ENCODE results near the gene SMIM45.
"Not testable (repeated sequence)": the region's sequence is repeated elsewhere in the genome, so short reads cannot be mapped to it uniquely, and the experiment has no call there.

Gene SMIM45

GRCh38 chr22:41935509-41935908, 16.4 kb upstream of the SMIM45 start:
- DNase-seq: no peak

- no peak for DNase-seq
Measured at GRCh38 chr22:41936894-41937169, 15.1 kb upstream of the SMIM45 start.

- peak; percentile 91 for DNase-seq
Measured at GRCh38 chr22:41939981-41940831, 11.7 kb upstream of the SMIM45 start.

- peak; percentile 92 for DNase-seq
Measured at GRCh38 chr22:41940832-41941765, 10.9 kb upstream of the SMIM45 start.

GRCh38 chr22:41943661-41944209, 8.2 kb upstream of the SMIM45 start:
- DNase-seq: no peak

- DNase-seq: peak; percentile 98
Measured at GRCh38 chr22:41946629-41947423, 5.1 kb upstream of the SMIM45 start, which contains the start of gene CENPM. Gene CENPM (minus strand): TSS chr22:41947152. CDS start chr22:41947076, 76 bp downstream.

- DNase-seq: no peak
Measured at GRCh38 chr22:41947424-41948080, 4.4 kb upstream of the SMIM45 start.

- no peak for DNase-seq
Measured at GRCh38 chr22:41948142-41948541, 3.8 kb upstream of the SMIM45 start.

GRCh38 chr22:41948928-41949296, 3.0 kb upstream of the SMIM45 start:
- DNase-seq: not testable (repeated sequence)

- no peak for DNase-seq
Measured at GRCh38 chr22:41949297-41949965, 2.5 kb upstream of the SMIM45 start.

- DNase-seq: no peak
Measured at GRCh38 chr22:41952713-41953112, 763 bp downstream of the SMIM45 start.

- DNase-seq: no peak
Measured at GRCh38 chr22:41957941-41958556, 6.1 kb downstream of the SMIM45 start.

- no peak for DNase-seq
Measured at GRCh38 chr22:41963453-41964111, 11.6 kb downstream of the SMIM45 start.

- no peak for DNase-seq
Measured at GRCh38 chr22:41964112-41964491, 12.2 kb downstream of the SMIM45 start.

GRCh38 chr22:41966225-41966606, 14.3 kb downstream of the SMIM45 start:
- no peak for DNase-seq

- no peak for DNase-seq
Measured at GRCh38 chr22:41966607-41967240, 14.8 kb downstream of the SMIM45 start.

- no peak for DNase-seq
Measured at GRCh38 chr22:41968601-41969000, 16.7 kb downstream of the SMIM45 start.

GRCh38 chr22:41969110-41969646, 17.2 kb downstream of the SMIM45 start, which contains the start of gene SEPTIN3:
Gene SEPTIN3 (plus strand): TSS chr22:41969443. CDS start chr22:41971493, 2,050 bp downstream.
- no peak for DNase-seq

GRCh38 chr22:41970601-41971000, 18.7 kb downstream of the SMIM45 start:
- DNase-seq: no peak

GRCh38 chr22:41971431-41971830, 19.5 kb downstream of the SMIM45 start:
- DNase-seq: no peak

Data from activated CD8-positive, alpha-beta memory T cell treated with anti-CD3 and anti-CD28 coated beads for 24 hours (primary cell).